CD4-positive, alpha-beta T cell (primary cell): ENCODE measurements around the gene MRPS18B. TPM values are rescaled to one million over a fixed set of nuclear protein-coding genes. Genes with fewer than 3 reads are reported as not detected.

Source experiments
- ATAC-seq: fragments of 200-7000 bp; cut with Tn5 transposase; one replicate; pipeline ENCODE4 v1.10.0; 2022; ENCODE audit warnings: mild to moderate bottlenecking; ENCODE audit not compliant: poor library complexity
- CTCF ChIA-PET: fragments of 350-600 bp; sonication (Branson Sonifier 250); formaldehyde crosslinking; loops from one replicate; lab custom pipeline; 2021; ENCODE audit warnings: antibody characterized with exemption, inconsistent platforms; lab: Charles Lee
- POLR2A ChIA-PET: fragments of 350-600 bp; sonication (Branson Sonifier 250); formaldehyde crosslinking; loops from one replicate; lab custom pipeline; 2021; ENCODE audit warnings: antibody characterized with exemption, inconsistent platforms; lab: Charles Lee
- DNase-seq, 14 experiments: peaks; one replicate each; pipeline ENCODE4 v3.0.0-alpha.2; 2013 to 2020; ENCODE audit warnings: mixed read lengths in 2 of 14
- H3K27ac ChIP-seq, 2 donors: one replicate each; pipeline versions ENCODE4 v1.5.1 to v1.7.0; 2013; ENCODE audit warnings: low read length in 2 of 2, low read depth in 1 of 2, mild to moderate bottlenecking in 1 of 2
- H3K27me3 ChIP-seq, 2 experiments: 1 replicate in 1 of 2; 2 replicates in 1 of 2; pipeline versions ENCODE4 v1.6.1 to v1.7.0; 2013; ENCODE audit warnings: low read length in 2 of 2, control low read depth in 1 of 2, mild to moderate bottlenecking in 1 of 2, moderate library complexity in 1 of 2; ENCODE audit not compliant: insufficient read depth in 2 of 2, control insufficient read depth in 1 of 2
- H3K36me3 ChIP-seq: one replicate; pipeline ENCODE4 v1.6.1; 2013; ENCODE audit warnings: low read length, control low read depth; ENCODE audit not compliant: insufficient read depth
- H3K4me1 ChIP-seq: one replicate; pipeline ENCODE4 v1.6.1; 2013; ENCODE audit warnings: low read length, control low read depth; ENCODE audit not compliant: insufficient read depth
- H3K4me3 ChIP-seq: one replicate; pipeline ENCODE4 v1.5.1; 2013; ENCODE audit warnings: mild to moderate bottlenecking, low read length, moderate library complexity
- H3K9me3 ChIP-seq, 2 experiments: 1 replicate in 1 of 2; 2 replicates in 1 of 2; pipeline versions ENCODE4 v1.6.1 to v1.7.0; 2013; ENCODE audit warnings: low read length in 2 of 2, mild to moderate bottlenecking in 2 of 2, control low read depth in 1 of 2, moderate library complexity in 1 of 2; ENCODE audit not compliant: control insufficient read depth in 1 of 2, insufficient read depth in 1 of 2
- H3K27ac Mint-ChIP-seq: one replicate; pipeline ENCODE4 v1.8.0; 2020; ENCODE audit warnings: mixed read lengths
- H3K27me3 Mint-ChIP-seq: one replicate; pipeline ENCODE4 v1.8.0; 2021; ENCODE audit warnings: mixed read lengths
- H3K36me3 Mint-ChIP-seq: one replicate; pipeline ENCODE4 v1.8.0; 2021; ENCODE audit warnings: low read depth, mixed read lengths
- H3K4me1 Mint-ChIP-seq: one replicate; pipeline ENCODE4 v1.8.0; 2021; ENCODE audit warnings: low read depth, mixed read lengths
- H3K4me3 Mint-ChIP-seq: one replicate; pipeline ENCODE4 v1.8.0; 2020; ENCODE audit warnings: mild to moderate bottlenecking, mixed read lengths
- H3K9me3 Mint-ChIP-seq: one replicate; pipeline ENCODE4 v1.8.0; 2020; ENCODE audit warnings: mixed read lengths
- intact Hi-C, 2 experiments: fragments of 100-400 bp; cut with DNase I in 1 of 2; cut with micrococcal nuclease in 1 of 2; formaldehyde crosslinking; loops; one replicate each; pipeline versions ENCODE4 v1.15.1 to v1.9.0; 2023 to 2025; cut with DNase I, micrococcal nuclease
- total RNA-seq, 174 experiments: library from RNA in 2 of 174; stranded (reverse) in 2 of 174; gene quantifications; one replicate each; pipeline ENCODE4 v1.2.3 and lab custom pipeline; 2021 to 2026
- TF ChIP-seq, protein P1 (sequence below): fragments of 200-600 bp; IDR thresholded peaks from one replicate; pipeline ENCODE4 v1.8.0; 2022; ENCODE audit warnings: antibody characterized with exemption, mild to moderate bottlenecking

Gene MRPS18B
- total RNA-seq, 2 experiments from 2014 or later, result 15.3 to 15.5 TPM

DNA sequence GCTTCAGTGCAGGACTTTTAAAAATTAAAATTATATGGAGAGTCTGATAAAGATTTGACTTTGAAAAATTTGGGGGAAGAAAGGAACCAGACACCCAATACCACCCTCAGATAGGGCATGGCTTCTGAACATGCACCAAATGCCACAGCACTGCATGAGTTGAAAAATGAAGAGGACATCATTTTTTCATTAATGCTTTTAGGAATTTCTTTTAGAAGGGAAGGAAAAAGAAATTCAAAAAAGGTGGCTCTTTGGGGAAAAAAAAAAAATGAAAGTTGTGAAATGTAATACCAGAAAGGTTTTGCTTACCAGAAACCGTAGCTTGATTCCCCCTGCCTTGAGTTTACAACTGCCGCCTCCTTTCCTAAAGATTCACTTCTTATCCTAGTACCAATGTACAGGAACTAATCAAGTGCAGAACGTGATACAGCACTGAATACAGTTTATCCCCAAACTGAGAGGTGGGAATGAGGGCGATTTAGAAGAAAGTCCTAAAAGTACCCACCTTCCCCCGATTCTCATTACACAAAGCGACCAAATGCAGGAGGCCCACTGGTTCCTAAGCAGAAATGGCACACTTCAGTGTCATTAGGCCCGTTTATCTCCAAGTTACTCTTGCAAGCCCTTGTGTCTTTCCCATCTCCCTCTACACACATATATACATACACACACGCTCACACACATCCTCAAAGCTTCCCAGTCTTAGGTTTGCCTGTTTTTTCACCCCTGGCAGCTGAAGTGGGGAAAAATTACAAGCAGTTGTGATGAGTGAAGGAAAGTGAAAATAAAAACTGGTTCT is 3.4 kb upstream of the MRPS18B start:
- no peak for ATAC-seq
- Mint-ChIP-seq H3K4me3 (peak overlapping the region; percentile 100), H3K27ac (peak overlapping the region; percentile 99), H3K36me3 (peaks cover 59% of the 10 kb centered on the region), H3K9me3 (no peaks in the 10 kb centered on the region), H3K4me1 (peaks cover 59% of the 10 kb centered on the region), H3K27me3 (peaks cover 5% of the 10 kb centered on the region)
- peak in 3 of 14 experiments; percentile 22 to 41 (median 39) for DNase-seq
- Histone ChIP-seq H3K4me1 (peaks cover 51% of the 10 kb centered on the region), H3K9me3 (no peaks in the 10 kb centered on the region), H3K27me3 (no peaks in the 10 kb centered on the region), H3K27ac (peak overlapping the region; percentile 87 to 92), H3K4me3 (peak overlapping the region; percentile 76), H3K36me3 (peaks cover 32% of the 10 kb centered on the region)
- CTCF ChIA-PET, result interaction anchor here (0.5 to 4.2 kb wide), 14 partner anchors 8 to 161 kb away, joined by 3 to 22 read pairs (median 8); partner anchors contain the start of genes ABCF1, ATAT1, DHX16 and MDC1
- TF ChIP-seq, protein P1, sequence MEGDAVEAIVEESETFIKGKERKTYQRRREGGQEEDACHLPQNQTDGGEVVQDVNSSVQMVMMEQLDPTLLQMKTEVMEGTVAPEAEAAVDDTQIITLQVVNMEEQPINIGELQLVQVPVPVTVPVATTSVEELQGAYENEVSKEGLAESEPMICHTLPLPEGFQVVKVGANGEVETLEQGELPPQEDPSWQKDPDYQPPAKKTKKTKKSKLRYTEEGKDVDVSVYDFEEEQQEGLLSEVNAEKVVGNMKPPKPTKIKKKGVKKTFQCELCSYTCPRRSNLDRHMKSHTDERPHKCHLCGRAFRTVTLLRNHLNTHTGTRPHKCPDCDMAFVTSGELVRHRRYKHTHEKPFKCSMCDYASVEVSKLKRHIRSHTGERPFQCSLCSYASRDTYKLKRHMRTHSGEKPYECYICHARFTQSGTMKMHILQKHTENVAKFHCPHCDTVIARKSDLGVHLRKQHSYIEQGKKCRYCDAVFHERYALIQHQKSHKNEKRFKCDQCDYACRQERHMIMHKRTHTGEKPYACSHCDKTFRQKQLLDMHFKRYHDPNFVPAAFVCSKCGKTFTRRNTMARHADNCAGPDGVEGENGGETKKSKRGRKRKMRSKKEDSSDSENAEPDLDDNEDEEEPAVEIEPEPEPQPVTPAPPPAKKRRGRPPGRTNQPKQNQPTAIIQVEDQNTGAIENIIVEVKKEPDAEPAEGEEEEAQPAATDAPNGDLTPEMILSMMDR, result no peak
- intact Hi-C loops, result loop anchor here in 1 of 2 experiments (1.0 to 5.0 kb wide), 2 partner anchors 59 to 132 kb away; no protein-coding TSS in a partner anchor
- POLR2A ChIA-PET, result interaction anchor here (0.6 to 4.8 kb wide), 64 partner anchors 9 to 1581 kb away, joined by 3 to 135 read pairs (median 5); partner anchors contain the start of genes ABCF1, ATAT1, C6orf136 and DDR1

DNA sequence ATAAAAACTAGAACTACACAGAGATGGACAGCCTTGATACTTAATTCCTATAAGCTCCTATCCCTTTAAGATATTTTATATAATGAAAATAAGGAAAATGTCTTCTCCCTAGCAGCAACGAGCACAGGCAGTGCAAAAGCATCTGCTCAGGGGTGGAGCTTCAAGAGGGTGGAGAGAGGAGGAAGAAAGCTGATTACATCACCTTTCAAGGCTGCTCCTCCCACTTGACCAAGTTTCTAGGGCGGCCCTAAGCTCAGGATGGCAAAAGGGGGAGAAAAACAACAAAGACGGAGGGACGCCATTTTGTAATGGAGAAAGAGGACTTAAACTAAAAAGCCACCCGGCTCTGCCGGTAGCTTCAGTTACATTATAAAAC is 2.8 kb upstream of the MRPS18B start:
- Mint-ChIP-seq H3K27ac (peak overlapping the region; percentile 99), H3K9me3 (no peaks in the 10 kb centered on the region), H3K27me3 (peaks cover 5% of the 10 kb centered on the region), H3K4me3 (peak overlapping the region; percentile 100), H3K4me1 (peaks cover 53% of the 10 kb centered on the region), H3K36me3 (peaks cover 59% of the 10 kb centered on the region)
- intact Hi-C loops, result loop anchor here (1.0 to 5.0 kb wide), 3 partner anchors 57 to 133 kb away; partner anchors contain the start of gene DHX16 (in 1 of the 2)
- H3K27me3 ChIP-seq, result no peaks in the 10 kb centered on the region
- peaks cover 32% of the 10 kb centered on the region for H3K36me3 ChIP-seq
- ChIA-PET CTCF (interaction anchor here (0.5 to 4.2 kb wide), 12 partner anchors 9 to 161 kb away, joined by 3 to 22 read pairs (median 8); partner anchors contain the start of genes ATAT1, DHX16 and MDC1), POLR2A (interaction anchor here (0.6 to 4.8 kb wide), 63 partner anchors 9 to 1581 kb away, joined by 3 to 135 read pairs (median 5); partner anchors contain the start of genes ABCF1, ATAT1, C6orf136 and DDR1)
- peak overlapping the region; percentile 92 to 98 for H3K27ac ChIP-seq
- peaks cover 48% of the 10 kb centered on the region for H3K4me1 ChIP-seq
- TF ChIP-seq, protein P1, result no peak
- peak; percentile 71 to 98 (median 81) for DNase-seq
- peak; percentile 57 for ATAC-seq
- peak overlapping the region; percentile 76 for H3K4me3 ChIP-seq
- no peaks in the 10 kb centered on the region for H3K9me3 ChIP-seq

DNA sequence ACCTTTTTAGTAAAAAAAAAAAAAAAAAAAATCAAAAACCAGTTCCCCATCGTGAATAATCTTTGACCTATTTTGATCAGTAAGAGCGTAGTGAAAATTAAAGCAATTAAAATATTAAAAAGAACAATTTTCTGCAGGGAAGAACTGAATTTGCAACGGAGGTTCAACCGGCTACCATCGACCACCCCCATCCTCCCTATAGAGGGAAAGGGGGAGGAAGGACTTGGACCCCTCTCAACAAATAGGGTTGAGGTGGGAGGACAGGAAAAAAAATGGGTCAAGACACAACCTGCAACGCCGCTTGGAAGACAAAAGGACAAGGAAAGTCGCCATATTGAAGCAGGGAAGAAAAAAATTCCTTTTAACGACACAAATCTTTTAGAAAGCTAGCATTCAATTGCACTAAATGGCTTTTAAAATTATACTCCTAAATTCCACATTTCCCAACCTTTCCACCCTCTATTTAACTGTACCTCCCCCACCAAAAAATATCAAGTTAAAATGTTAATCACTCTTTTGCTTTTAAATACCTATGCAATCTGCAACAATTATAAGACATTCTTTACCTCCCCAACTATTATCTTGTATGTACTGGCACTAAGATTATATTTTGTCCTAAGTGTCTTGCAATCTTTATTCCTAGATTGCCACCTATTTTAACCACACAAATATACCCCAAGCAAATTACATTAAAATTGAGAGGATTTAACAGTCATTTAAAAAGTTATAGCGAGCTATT is 2.3 kb upstream of the MRPS18B start:
- peak overlapping the region; percentile 100 for H3K4me3 Mint-ChIP-seq
- intact Hi-C loops, result loop anchor here in 1 of 2 experiments (5.0 kb wide), 1 partner anchor 57 kb away; the partner anchor contains the start of gene DHX16
- H3K27me3 ChIP-seq, result no peaks in the 10 kb centered on the region
- no peaks in the 10 kb centered on the region for H3K9me3 Mint-ChIP-seq
- ATAC-seq (no peak), DNase-seq (peak in 12 of 14 experiments; percentile 17 to 71 (median 43))
- H3K27ac Mint-ChIP-seq, result peak overlapping the region; percentile 99
- no peaks in the 10 kb centered on the region for H3K9me3 ChIP-seq
- peaks cover 44% of the 10 kb centered on the region for H3K4me1 ChIP-seq
- peaks cover 55% of the 10 kb centered on the region for H3K36me3 Mint-ChIP-seq
- TF ChIP-seq, protein P1, result no peak
- peaks cover 48% of the 10 kb centered on the region for H3K4me1 Mint-ChIP-seq
- H3K4me3 ChIP-seq, result peak overlapping the region; percentile 76
- H3K36me3 ChIP-seq, result peaks cover 36% of the 10 kb centered on the region
- peak overlapping the region; percentile 92 to 98 for H3K27ac ChIP-seq
- H3K27me3 Mint-ChIP-seq, result peaks cover 5% of the 10 kb centered on the region
- ChIA-PET CTCF (interaction anchor here (0.7 to 4.2 kb wide), 13 partner anchors 9 to 162 kb away, joined by 3 to 22 read pairs (median 7); partner anchors contain the start of genes ATAT1, DHX16 and MDC1), POLR2A (interaction anchor here (0.6 to 4.8 kb wide), 72 partner anchors 9 to 1580 kb away, joined by 3 to 135 read pairs (median 5); partner anchors contain the start of genes ABCF1, ATAT1, C6orf136 and DDR1)
